A549 treated with Hydrocortisone at 1 μM for 4 hours (cell line): ENCODE data around the gene CDK5RAP3. TPM values are rescaled to one million over a fixed set of nuclear protein-coding genes. Genes with fewer than 3 reads are reported as not detected.

Experiments used
- total RNA-seq: library from RNA; stranded (reverse); fragments of 200-300 nt; extraction: Qiagen RNA extraction; gene quantifications from 5 replicates; pipeline ENCODE4 v1.2.3, GENCODE V29; 2022

Gene CDK5RAP3, protein sequence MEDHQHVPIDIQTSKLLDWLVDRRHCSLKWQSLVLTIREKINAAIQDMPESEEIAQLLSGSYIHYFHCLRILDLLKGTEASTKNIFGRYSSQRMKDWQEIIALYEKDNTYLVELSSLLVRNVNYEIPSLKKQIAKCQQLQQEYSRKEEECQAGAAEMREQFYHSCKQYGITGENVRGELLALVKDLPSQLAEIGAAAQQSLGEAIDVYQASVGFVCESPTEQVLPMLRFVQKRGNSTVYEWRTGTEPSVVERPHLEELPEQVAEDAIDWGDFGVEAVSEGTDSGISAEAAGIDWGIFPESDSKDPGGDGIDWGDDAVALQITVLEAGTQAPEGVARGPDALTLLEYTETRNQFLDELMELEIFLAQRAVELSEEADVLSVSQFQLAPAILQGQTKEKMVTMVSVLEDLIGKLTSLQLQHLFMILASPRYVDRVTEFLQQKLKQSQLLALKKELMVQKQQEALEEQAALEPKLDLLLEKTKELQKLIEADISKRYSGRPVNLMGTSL
- total RNA-seq, result 104 to 117 TPM (median 114 TPM) in 5 replicates

DNA sequence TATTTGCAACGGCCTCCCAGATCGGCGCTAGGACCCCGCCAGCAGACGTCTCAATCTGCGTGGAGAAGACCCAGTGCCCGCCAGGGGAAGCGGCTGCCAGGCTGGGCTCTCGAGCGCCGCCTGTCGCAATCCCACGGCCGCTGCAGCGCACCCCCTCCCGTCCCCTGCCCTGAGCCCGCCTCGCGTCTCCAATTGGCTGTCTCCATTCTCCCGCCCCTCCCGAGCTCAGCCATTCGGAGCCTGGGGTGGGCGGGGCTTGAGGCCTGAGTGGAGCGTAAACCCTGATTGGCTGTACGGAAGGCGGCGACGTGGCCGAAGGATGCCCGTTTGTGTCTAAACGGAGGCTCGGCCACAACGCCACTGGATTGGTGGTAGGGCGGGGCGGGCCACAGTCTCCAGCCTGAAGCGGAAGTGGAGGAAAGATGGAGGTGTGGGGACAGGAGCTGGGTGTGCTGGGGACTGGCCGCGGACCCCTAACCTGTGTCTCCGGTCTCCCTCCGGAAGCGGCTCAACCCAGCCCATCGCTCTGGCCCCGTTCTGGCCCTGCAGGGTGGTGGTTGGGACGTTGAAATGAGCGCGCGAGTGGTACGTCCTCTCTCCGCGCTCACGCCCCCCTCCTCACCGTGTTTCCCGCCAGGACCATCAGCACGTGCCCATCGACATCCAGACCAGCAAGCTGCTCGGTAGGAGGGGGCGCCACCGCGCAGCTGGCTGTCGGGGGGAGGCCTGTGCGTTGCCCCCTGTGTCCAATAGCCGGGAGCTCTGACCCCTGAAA lies at the start of gene CDK5RAP3:
Gene CDK5RAP3 (plus strand): TSS at position 389 of the 775 bp plus-strand sequence. CDS start 34 bp downstream, at position 423.

DNA sequence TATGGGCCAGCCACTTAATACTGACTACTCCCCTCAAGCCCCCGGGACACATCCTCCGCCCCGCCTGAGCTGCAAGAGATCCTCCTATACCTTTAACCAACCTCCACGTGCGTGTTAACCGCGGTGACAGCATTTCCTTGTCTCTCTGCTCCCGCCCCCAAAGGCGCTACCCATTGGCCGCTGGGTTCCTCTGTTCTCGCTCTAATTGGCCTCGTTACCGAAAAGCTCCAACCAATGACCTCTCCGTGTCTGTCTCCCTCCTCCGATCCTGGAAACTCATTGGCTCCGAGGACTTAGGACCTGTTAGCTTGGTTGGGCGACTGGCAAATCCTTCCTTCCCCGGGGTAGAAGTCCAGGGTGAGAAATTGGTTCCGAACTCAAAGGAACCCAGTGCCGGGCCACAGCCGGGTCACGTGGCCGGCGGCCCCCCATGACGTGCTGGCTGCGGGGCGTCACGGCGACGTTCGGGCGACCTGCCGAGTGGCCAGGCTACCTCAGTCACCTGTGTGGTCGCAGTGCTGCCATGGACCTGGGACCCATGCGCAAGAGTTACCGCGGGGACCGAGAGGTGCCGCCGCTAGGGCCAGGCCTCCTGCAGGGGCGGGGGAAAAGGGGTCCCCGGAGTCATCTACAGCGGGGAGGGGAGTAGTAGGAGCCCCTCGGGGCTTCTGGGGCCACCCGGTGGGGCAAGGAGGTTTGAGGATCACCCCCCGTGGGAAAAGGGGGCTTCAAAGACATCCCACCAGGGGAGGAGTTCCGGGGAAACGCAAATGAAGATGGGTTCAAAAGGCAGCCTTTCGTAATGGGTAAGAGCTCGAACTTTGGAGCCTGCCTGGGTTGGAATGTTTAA lies 29.4 kb upstream of the CDK5RAP3 start, which contains the start of gene PNPO:
Gene PNPO (plus strand): TSS at position 326 of the 850 bp plus-strand sequence. CDS start 105 bp downstream, at position 431.

DNA sequence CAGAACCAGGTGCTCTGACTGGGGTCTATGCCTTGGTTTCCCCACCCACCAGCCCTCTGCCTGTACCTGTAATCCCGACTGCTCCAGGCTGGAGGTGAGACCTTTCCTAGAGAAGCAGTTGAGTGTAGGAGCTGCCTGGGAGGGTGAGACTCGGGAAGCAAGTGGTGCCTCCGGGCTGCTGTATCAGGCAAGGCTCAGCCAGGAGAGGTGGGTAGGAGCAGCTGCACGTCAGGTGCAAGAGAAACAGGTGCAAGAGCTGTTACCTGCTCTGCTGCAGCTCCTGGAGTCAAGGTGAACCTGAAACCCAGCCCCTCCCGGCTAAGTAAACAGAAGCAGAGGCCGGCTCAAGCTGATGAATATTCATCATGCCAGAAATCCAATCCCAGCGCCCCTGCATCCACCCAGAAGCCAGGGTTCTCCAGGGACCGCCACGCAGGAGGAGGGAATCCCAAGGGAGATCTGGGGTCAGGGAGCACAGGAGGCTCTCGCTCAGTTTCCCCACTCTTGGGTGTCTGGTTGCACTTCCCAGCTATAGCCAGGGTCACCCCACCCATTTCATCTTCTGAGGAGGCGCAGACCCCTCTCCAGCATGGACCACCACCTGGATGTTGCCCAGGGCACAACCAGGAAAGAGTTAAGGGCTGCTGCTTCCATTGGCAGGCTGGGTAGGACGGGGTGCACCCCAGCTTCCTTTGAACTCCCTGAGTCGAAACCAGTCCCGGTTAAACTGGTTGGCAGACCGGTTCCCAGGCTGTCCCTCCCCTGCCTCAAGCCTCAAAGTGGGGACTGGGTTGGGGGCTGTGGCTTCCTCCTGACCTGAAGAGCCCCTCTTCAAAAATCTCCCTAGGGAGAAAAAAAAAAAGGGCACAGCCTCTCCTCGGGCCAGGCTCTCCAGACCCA lies 13.1 kb upstream of the CDK5RAP3 start, which contains the start of gene PRR15L:
Gene PRR15L (minus strand): TSS at position 293 of the 900 bp plus-strand sequence. CDS start 4,649 bp downstream, outside the sequence.

Other genes with a start within 250 kb of the CDK5RAP3 start
- 0.13 to 0.23 TPM (median 0.16 TPM) in 5 replicates for gene TBX21, start 237.9 kb upstream of the CDK5RAP3 start, total RNA-seq
- 12.4 to 17.9 TPM (median 14.5 TPM) in 5 replicates for gene OSBPL7, start 149.3 kb upstream of the CDK5RAP3 start, total RNA-seq
- 86.9 to 110 TPM (median 90.7 TPM) in 5 replicates for gene MRPL10, start 139.6 kb upstream of the CDK5RAP3 start, total RNA-seq
- gene LRRC46, start 139.4 kb upstream of the CDK5RAP3 start, total RNA-seq, result 3.1 to 3.9 TPM (median 3.3 TPM) in 5 replicates
- 33.2 to 38.0 TPM (median 37.0 TPM) in 5 replicates for gene SCRN2, start 129.8 kb upstream of the CDK5RAP3 start, total RNA-seq
- 5.2 to 5.9 TPM (median 5.3 TPM) in 5 replicates for gene SP6, start 120.0 kb upstream of the CDK5RAP3 start, total RNA-seq
- 17.5 to 19.2 TPM (median 17.6 TPM) in 5 replicates for gene SP2, start 74.9 kb upstream of the CDK5RAP3 start, total RNA-seq
- gene PNPO, start 29.5 kb upstream of the CDK5RAP3 start, total RNA-seq, result 22.1 to 28.4 TPM (median 25.0 TPM) in 5 replicates
- gene PRR15L, start 13.2 kb upstream of the CDK5RAP3 start, total RNA-seq, result 2.3 to 3.6 TPM (median 3.0 TPM) in 5 replicates
- 11.4 to 20.3 TPM (median 18.1 TPM) in 5 replicates for gene COPZ2, start 66.7 kb downstream of the CDK5RAP3 start, total RNA-seq
- gene NFE2L1, start 77.2 kb downstream of the CDK5RAP3 start, total RNA-seq, result 104 to 139 TPM (median 123 TPM) in 5 replicates
- 75.8 to 116 TPM (median 77.1 TPM) in 5 replicates for gene CBX1, start 130.4 kb downstream of the CDK5RAP3 start, total RNA-seq
- 26.9 to 31.3 TPM (median 28.8 TPM) in 5 replicates for gene SNX11, start 136.7 kb downstream of the CDK5RAP3 start, total RNA-seq